Measurements from ENCODE around the gene CHST11. TPM values are rescaled to one million over a fixed set of nuclear protein-coding genes. Genes with fewer than 3 reads are reported as not detected.
"Not testable (repeated sequence)": the region's sequence is repeated elsewhere in the genome, so short reads cannot be mapped to it uniquely, and the experiment has no call there.

Gene CHST11
- total RNA-seq, 8 experiments from 2014 or later: 9.3 to 36.8 (median 12.9) TPM

DNA sequence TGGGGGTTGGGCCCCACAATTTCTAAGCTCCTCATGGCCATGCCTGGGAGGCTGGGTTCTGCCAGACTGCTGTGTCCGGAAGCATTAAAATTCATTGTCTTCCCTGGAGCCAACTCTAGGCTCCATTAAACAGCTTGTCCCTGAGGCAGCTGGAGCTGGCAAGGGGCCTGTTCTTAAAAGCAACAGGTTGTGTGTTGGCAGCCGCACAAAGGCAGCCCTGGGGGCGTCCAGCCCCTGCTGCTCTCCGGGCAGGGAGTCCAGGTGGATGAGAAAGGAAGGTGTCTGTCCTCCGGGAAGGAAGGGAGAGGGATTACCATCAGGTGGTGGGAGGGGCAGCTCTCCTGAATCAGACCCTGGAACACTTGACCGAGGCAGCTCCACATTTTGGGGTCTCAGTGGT lies 98.9 kb downstream of the CHST11 start:
- Histone ChIP-seq H3K4me3 (no peak overlapping the region), H3K4me1 (replicated peaks in 1 of 2) (peaks cover 7 to 12% of the 10 kb centered on the region in 2 donors), H3K27ac (no peak overlapping the region)
- WGBS, 10 experiments: 0 to 89% (median 81%) methylated on average over 1 to 3 of the region's 6 CpGs; no CpG with 5 or more reads in 4 of the 10 experiments
- peak in 2 of 8 experiments; percentile 43 to 87 for ATAC-seq (replicated peaks in 6 of 8)
- in situ Hi-C loops (cut with MboI; ENCODE audit: low pct_unique_long_range_greater_than_20kb in 2 of 9, low sequenced_read_pairs in 9 of 9, unreplicated experiment in 9 of 9): no loop called here

- no peaks in the 10 kb centered on the region for H3K4me1 ChIP-seq (replicated peaks in 1 of 2)
- H3K4me3 ChIP-seq: no peak overlapping the region
- in situ Hi-C loops (cut with MboI; ENCODE audit: low pct_unique_long_range_greater_than_20kb in 2 of 9, low sequenced_read_pairs in 9 of 9, unreplicated experiment in 9 of 9): no loop called here
- ATAC-seq (replicated peaks in 6 of 8): no peak
- WGBS, 10 experiments: 70 to 100% (median 90%) methylated on average over 1 to 8 of the region's 13 CpGs; no CpG with 5 or more reads in 4 of the 10 experiments
- H3K27ac ChIP-seq: no peak overlapping the region
Measured at GRCh38 chr12:104557488-104558195, 100.9 kb downstream of the CHST11 start.

- Histone ChIP-seq H3K27ac (no peak overlapping the region), H3K4me1 (replicated peaks in 1 of 2) (no peaks in the 10 kb centered on the region), H3K4me3 (no peak overlapping the region)
- in situ Hi-C loops (cut with MboI; ENCODE audit: low pct_unique_long_range_greater_than_20kb in 2 of 9, low sequenced_read_pairs in 9 of 9, unreplicated experiment in 9 of 9): no loop called here
- ATAC-seq (replicated peaks in 6 of 8): no peak
- WGBS, 10 experiments: 60 to 100% (median 83%) methylated on average over 2 to 5 of the region's 5 CpGs; no CpG with 5 or more reads in 3 of the 10 experiments
Measured at GRCh38 chr12:104560881-104561280, 104.1 kb downstream of the CHST11 start.

- Histone ChIP-seq H3K27ac (no peak overlapping the region), H3K4me3 (no peak overlapping the region), H3K4me1 (replicated peaks in 1 of 2) (peaks cover 0 to under 1% of the 10 kb centered on the region in 2 donors)
- WGBS, 10 experiments: 83 to 100% (median 100%) methylated on average over 1 to 4 of the region's 4 CpGs; no CpG with 5 or more reads in 4 of the 10 experiments
- ATAC-seq (replicated peaks in 6 of 8): no peak
- in situ Hi-C loops (cut with MboI; ENCODE audit: low pct_unique_long_range_greater_than_20kb in 2 of 9, low sequenced_read_pairs in 9 of 9, unreplicated experiment in 9 of 9): no loop called here
Measured at GRCh38 chr12:104562763-104563162, 106.0 kb downstream of the CHST11 start.

- ATAC-seq (replicated peaks in 6 of 8); H3K4me3 ChIP-seq; in situ Hi-C loops (cut with MboI; ENCODE audit: low pct_unique_long_range_greater_than_20kb in 2 of 9, low sequenced_read_pairs in 9 of 9, unreplicated experiment in 9 of 9); H3K27ac ChIP-seq; H3K4me1 ChIP-seq (replicated peaks in 1 of 2): not testable (repeated sequence)
- 80 to 100% (median 95%) methylated on average over 1 to 3 of the region's 3 CpGs; no CpG with 5 or more reads in 4 of the 10 experiments for WGBS, 10 experiments
Measured at GRCh38 chr12:104564662-104565061, 107.9 kb downstream of the CHST11 start.

GRCh38 chr12:104565606-104566243 lies 109.0 kb downstream of the CHST11 start:
- Histone ChIP-seq H3K4me3 (no peak overlapping the region), H3K27ac (no peak overlapping the region), H3K4me1 (replicated peaks in 1 of 2) (peaks cover 0 to 6% of the 10 kb centered on the region in 2 donors)
- peak in 2 of 8 experiments; percentile 47 to 66 for ATAC-seq (replicated peaks in 6 of 8)
- WGBS, 10 experiments: 0 to 100% (median 90%) methylated on average over 1 to 4 of the region's 8 CpGs; no CpG with 5 or more reads in 5 of the 10 experiments
- in situ Hi-C loops (cut with MboI; ENCODE audit: low pct_unique_long_range_greater_than_20kb in 2 of 9, low sequenced_read_pairs in 9 of 9, unreplicated experiment in 9 of 9): no loop called here

- in situ Hi-C loops (cut with MboI; ENCODE audit: low pct_unique_long_range_greater_than_20kb in 2 of 9, low sequenced_read_pairs in 9 of 9, unreplicated experiment in 9 of 9): no loop called here
- WGBS, 10 experiments: 80 to 100% (median 93%) methylated on average over 1 to 6 of the region's 6 CpGs; no CpG with 5 or more reads in 1 of the 10 experiments
- ATAC-seq (replicated peaks in 6 of 8): no peak
- no peak overlapping the region for H3K27ac ChIP-seq
- peaks cover 0 to 6% of the 10 kb centered on the region in 2 donors for H3K4me1 ChIP-seq (replicated peaks in 1 of 2)
- no peak overlapping the region for H3K4me3 ChIP-seq
Measured at GRCh38 chr12:104566244-104566993, 109.7 kb downstream of the CHST11 start.

- Histone ChIP-seq H3K4me1 (replicated peaks in 1 of 2) (peaks cover 0 to 6% of the 10 kb centered on the region in 2 donors), H3K27ac (no peak overlapping the region), H3K4me3 (no peak overlapping the region)
- WGBS, 10 experiments: 50 to 100% (median 88%) methylated on average over 1 to 4 of the region's 5 CpGs; no CpG with 5 or more reads in 5 of the 10 experiments
- peak in 5 of 8 experiments; percentile 67 to 99 (median 92) for ATAC-seq (replicated peaks in 6 of 8)
- in situ Hi-C loops (cut with MboI; ENCODE audit: low pct_unique_long_range_greater_than_20kb in 2 of 9, low sequenced_read_pairs in 9 of 9, unreplicated experiment in 9 of 9): no loop called here
Measured at GRCh38 chr12:104567832-104568486, 111.2 kb downstream of the CHST11 start.

DNA sequence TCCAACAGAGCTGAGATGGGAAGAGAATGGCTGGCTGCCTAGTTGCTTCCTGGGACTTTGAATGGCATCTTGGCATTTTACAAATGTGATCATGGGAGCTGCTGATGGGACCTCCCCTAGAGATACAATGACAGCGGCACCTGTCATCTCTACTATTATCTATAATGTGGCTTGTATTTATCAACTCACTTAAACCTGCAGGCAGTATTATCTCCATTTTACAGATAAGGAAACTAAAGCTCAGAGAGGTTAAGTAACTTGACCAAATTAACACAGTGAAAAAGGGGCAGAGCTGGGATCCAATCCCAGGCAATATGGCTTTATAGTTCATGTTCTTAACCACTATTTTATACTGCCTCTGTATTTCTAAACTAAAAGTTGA lies 111.7 kb downstream of the CHST11 start:
- H3K4me1 ChIP-seq (replicated peaks in 1 of 2): peaks cover 0 to 6% of the 10 kb centered on the region in 2 donors
- WGBS, 10 experiments: 60 to 100% (median 100%) methylated on average over 1 of the region's 1 CpG; no CpG with 5 or more reads in 3 of the 10 experiments
- no peak overlapping the region for H3K4me3 ChIP-seq
- in situ Hi-C loops (cut with MboI; ENCODE audit: low pct_unique_long_range_greater_than_20kb in 2 of 9, low sequenced_read_pairs in 9 of 9, unreplicated experiment in 9 of 9): no loop called here
- no peak for ATAC-seq (replicated peaks in 6 of 8)
- no peak overlapping the region for H3K27ac ChIP-seq

DNA sequence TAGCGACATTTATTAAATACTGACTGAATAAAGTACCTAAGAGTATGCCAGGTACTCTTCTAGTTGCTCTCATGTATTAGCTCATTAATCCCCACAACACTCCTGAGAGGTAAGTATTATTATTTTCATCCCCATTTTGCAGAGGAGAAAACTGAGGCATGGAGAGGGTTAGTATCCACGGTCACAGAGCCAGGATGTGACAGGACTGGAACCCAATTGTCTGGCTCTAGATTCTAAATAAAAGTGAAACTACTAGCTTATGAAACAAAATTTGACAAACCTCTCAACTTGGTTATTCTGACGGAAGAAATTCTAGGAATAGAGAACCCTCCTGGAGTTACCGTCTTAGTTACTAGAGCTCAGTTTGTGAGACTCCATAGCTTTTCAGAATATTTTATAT lies 112.2 kb downstream of the CHST11 start:
- Histone ChIP-seq H3K27ac (no peak overlapping the region), H3K4me1 (replicated peaks in 1 of 2) (peaks cover 0 to 6% of the 10 kb centered on the region in 2 donors), H3K4me3 (no peak overlapping the region)
- ATAC-seq (replicated peaks in 6 of 8): no peak
- WGBS, 10 experiments: 75 to 100% (median 99%) methylated on average over 1 to 4 of the region's 4 CpGs
- in situ Hi-C loops (cut with MboI; ENCODE audit: low pct_unique_long_range_greater_than_20kb in 2 of 9, low sequenced_read_pairs in 9 of 9, unreplicated experiment in 9 of 9): no loop called here

GRCh38 chr12:104569346-104570173 lies 112.8 kb downstream of the CHST11 start:
- 40 to 100% (median 90%) methylated on average over 1 to 5 of the region's 8 CpGs; no CpG with 5 or more reads in 1 of the 10 experiments for WGBS, 10 experiments
- Histone ChIP-seq H3K4me3 (no peak overlapping the region), H3K4me1 (replicated peaks in 1 of 2) (peaks cover 0 to 6% of the 10 kb centered on the region in 2 donors), H3K27ac (peak overlapping the region in 1 of 2 donors; percentile 16)
- ATAC-seq (replicated peaks in 6 of 8): no peak
- in situ Hi-C loops (cut with MboI; ENCODE audit: low pct_unique_long_range_greater_than_20kb in 2 of 9, low sequenced_read_pairs in 9 of 9, unreplicated experiment in 9 of 9): no loop called here
